ENCODE results near the gene EML1. TPM values are rescaled to one million over a fixed set of nuclear protein-coding genes. Genes with fewer than 3 reads are reported as not detected.
A peak's percentile ranks its signal among the peaks of the same experiment; 100 is the strongest.

The EML1 gene
- total and polyA plus RNA-seq, 3 experiments from 2014 or later, result 1.3 to 1.7 TPM; not detected in 1

DNA sequence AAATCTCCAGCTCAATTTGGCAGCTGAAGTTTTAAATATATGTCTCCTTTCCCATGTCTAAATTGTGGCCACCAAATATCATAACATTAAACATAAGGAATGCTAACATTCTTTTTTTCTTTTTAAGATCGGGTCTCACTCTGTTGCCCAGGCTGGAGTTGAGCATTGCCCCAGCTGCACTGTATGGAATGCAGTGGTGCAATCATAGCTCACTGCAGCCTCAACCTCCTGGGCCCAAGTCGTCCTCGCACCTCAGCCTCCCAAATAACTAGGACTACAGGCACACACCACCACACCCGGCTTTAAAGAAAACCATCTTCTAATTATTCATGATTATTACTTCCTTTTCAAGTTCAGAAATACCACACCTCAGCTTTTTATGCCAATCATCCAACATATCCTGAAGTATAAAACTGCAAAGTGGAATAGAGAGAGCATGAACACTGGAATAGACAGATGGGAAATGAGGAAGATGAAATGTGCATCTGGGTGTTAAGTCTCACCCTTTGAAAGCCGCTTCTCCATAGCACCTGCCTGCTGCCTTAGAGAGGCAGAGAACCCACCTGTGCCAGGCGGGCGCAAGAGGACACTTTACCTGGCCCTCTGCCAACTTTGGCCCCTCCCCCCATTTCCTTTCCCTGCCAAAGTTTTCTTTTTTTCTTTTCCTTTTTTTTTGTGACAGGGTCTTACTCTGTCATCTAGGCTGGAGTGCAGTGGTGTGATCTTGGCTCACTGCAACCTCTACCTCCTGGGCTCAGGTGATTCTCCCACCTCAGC lies 2.8 kb upstream of the EML1 start:
- Histone ChIP-seq H3K4me3 (ENCODE audit: low read length) (no peak overlapping the region), H3K4me1 (ENCODE audit: insufficient read depth, low read length) (peaks cover 7% of the 10 kb centered on the region), H3K36me3 (ENCODE audit: insufficient read depth, low read length) (no peaks in the 10 kb centered on the region), H3K9me3 (ENCODE audit: low read length) (no peaks in the 10 kb centered on the region), H3K27ac (ENCODE audit: low read depth, low read length) (no peak overlapping the region), H3K27me3 (ENCODE audit: insufficient read depth, low read length, poor library complexity, severe bottlenecking) (no peaks in the 10 kb centered on the region)
- DNase-seq, result no peak
- H3K4me1 Mint-ChIP-seq, result peaks cover 15 to 37% (median 24%) of the 10 kb centered on the region in 3 donors
- CTCF ChIA-PET, result interaction anchor here (1.1 kb wide), 1 partner anchor 12 kb away, joined by 3 read pairs; no protein-coding TSS in a partner anchor
- H3K27me3 Mint-ChIP-seq, result peaks cover 8 to 15% of the 10 kb centered on the region in 2 donors
- no peaks in the 10 kb centered on the region for H3K36me3 Mint-ChIP-seq
- POLR2A ChIA-PET, result interaction anchor here (0.5 kb wide), 1 partner anchor 309 kb away, joined by 5 read pairs; no protein-coding TSS in a partner anchor
- peak overlapping the region in 4 of 8 donors; percentile 4 to 59 (median 35) for H3K27ac Mint-ChIP-seq
- H3K9me3 Mint-ChIP-seq, result no peaks in the 10 kb centered on the region
- peak overlapping the region in 1 of 7 donors; percentile 35 for H3K4me3 Mint-ChIP-seq

DNA sequence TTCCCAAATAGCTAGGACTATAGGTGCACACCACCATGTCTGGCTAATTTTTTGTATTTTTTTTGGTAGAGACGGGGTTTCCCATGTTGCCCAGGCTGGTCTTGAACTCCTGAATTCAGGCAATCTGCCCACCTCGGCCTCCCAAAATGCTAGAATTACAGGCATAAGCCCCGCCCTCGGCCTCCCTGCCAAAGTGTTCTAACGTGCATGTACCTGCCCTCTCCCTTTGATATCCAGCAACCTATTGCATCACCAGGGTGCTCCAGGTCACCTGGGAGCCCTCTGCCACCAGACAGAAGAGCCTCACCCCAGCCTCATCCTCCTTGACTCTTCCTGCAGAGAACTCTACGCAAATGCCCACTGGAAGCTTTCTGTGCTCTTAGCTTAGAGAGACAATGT lies 2.2 kb upstream of the EML1 start:
- Histone ChIP-seq H3K9me3 (ENCODE audit: low read length) (no peaks in the 10 kb centered on the region), H3K27me3 (ENCODE audit: insufficient read depth, low read length, poor library complexity, severe bottlenecking) (no peaks in the 10 kb centered on the region), H3K4me1 (ENCODE audit: insufficient read depth, low read length) (peaks cover 7% of the 10 kb centered on the region), H3K27ac (ENCODE audit: low read depth, low read length) (no peak overlapping the region), H3K36me3 (ENCODE audit: insufficient read depth, low read length) (no peaks in the 10 kb centered on the region), H3K4me3 (ENCODE audit: low read length) (no peak overlapping the region)
- Mint-ChIP-seq H3K9me3 (no peaks in the 10 kb centered on the region), H3K4me3 (peak overlapping the region in 1 of 7 donors; percentile 28), H3K27me3 (peaks cover 6 to 21% of the 10 kb centered on the region in 2 donors), H3K27ac (peak overlapping the region in 3 of 8 donors; percentile 2 to 49 (median 34)), H3K36me3 (no peaks in the 10 kb centered on the region), H3K4me1 (peaks cover 15 to 37% (median 24%) of the 10 kb centered on the region in 3 donors)
- CTCF ChIA-PET, result interaction anchor here (1.3 kb wide), 1 partner anchor 95 kb away, joined by 4 read pairs; no protein-coding TSS in a partner anchor
- POLR2A ChIA-PET, result no interaction called here
- DNase-seq, result no peak

DNA sequence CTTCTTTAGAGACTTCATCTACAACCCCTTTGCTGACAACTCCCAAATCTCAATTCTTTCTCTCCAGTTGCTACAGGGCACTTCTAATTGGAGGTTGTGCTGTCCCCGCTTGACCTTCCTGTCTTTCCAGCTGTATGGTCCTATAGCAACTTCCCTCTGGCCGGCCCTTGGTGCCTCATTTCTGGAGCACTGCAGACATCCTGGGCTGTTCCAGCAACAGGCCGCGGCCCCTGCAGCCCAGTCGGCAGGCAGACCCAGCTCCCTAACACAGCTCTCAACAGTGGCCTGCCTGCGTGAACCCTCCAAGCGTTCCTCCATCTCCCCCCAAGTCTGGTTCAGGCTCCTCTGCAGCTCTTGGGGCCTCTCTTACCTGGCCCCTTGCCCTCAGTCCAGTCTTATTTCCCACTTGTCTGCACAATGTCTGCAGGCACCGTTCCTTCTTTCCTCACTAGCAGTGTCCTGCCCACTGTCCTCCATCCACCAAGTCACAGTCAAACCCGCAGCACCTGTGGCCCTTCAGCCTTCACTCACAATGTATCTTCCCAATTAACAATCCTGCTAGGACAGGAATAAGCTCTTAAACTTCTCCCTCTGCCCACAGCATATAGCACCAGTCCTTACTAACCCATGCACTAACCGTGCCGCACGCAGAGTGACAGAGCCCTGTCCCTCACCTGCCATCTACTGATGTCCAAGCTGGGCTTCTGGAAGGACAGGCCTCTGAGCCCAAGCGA lies 1.6 kb upstream of the EML1 start:
- H3K27ac Mint-ChIP-seq, result peak overlapping the region in 2 of 8 donors; percentile 34 to 49
- no peaks in the 10 kb centered on the region for H3K27me3 ChIP-seq (ENCODE audit: insufficient read depth, low read length, poor library complexity, severe bottlenecking)
- ChIA-PET POLR2A (no interaction called here), CTCF (interaction anchor here (1.3 kb wide), 2 partner anchors 29 to 94 kb away, joined by 3 to 4 read pairs; no protein-coding TSS in a partner anchor)
- no peaks in the 10 kb centered on the region for H3K9me3 ChIP-seq (ENCODE audit: low read length)
- no peak for DNase-seq
- no peak overlapping the region for H3K27ac ChIP-seq (ENCODE audit: low read depth, low read length)
- H3K4me1 Mint-ChIP-seq, result peaks cover 15 to 37% (median 24%) of the 10 kb centered on the region in 3 donors
- peaks cover 6 to 23% of the 10 kb centered on the region in 2 donors for H3K27me3 Mint-ChIP-seq
- no peak overlapping the region for H3K4me3 ChIP-seq (ENCODE audit: low read length)
- no peaks in the 10 kb centered on the region for H3K9me3 Mint-ChIP-seq
- no peaks in the 10 kb centered on the region for H3K36me3 ChIP-seq (ENCODE audit: insufficient read depth, low read length)
- H3K4me1 ChIP-seq (ENCODE audit: insufficient read depth, low read length), result peaks cover 7% of the 10 kb centered on the region
- peak overlapping the region; percentile 8 to 75 (median 68) for H3K4me3 Mint-ChIP-seq
- H3K36me3 Mint-ChIP-seq, result no peaks in the 10 kb centered on the region

DNA sequence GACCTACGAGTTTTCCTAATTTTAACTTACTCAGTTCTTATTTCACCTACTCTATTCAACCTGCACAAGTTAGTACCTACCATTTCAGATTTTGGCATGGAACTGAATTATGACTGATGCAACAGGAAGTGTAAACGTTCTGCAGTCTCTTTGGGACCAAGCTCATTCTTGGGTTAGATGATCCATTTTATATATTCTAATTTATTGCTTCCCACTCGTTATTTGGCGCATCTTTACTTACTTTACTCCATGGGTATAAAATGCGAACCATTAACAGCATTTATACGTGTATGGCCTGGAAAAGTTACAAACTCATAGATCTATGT lies 1.0 kb upstream of the EML1 start:
- POLR2A ChIA-PET, result no interaction called here
- Histone ChIP-seq H3K4me3 (ENCODE audit: low read length) (no peak overlapping the region), H3K36me3 (ENCODE audit: insufficient read depth, low read length) (no peaks in the 10 kb centered on the region), H3K4me1 (ENCODE audit: insufficient read depth, low read length) (peaks cover 7% of the 10 kb centered on the region), H3K27ac (ENCODE audit: low read depth, low read length) (no peak overlapping the region), H3K27me3 (ENCODE audit: insufficient read depth, low read length, poor library complexity, severe bottlenecking) (no peaks in the 10 kb centered on the region), H3K9me3 (ENCODE audit: low read length) (no peaks in the 10 kb centered on the region)
- Mint-ChIP-seq H3K27ac (peak overlapping the region in 6 of 8 donors; percentile 33 to 70 (median 52)), H3K9me3 (no peaks in the 10 kb centered on the region), H3K36me3 (no peaks in the 10 kb centered on the region), H3K4me3 (peak overlapping the region; percentile 58 to 91 (median 71)), H3K27me3 (peaks cover 7 to 28% of the 10 kb centered on the region in 2 donors), H3K4me1 (peaks cover 15 to 37% (median 24%) of the 10 kb centered on the region in 3 donors)
- DNase-seq, result no peak
- CTCF ChIA-PET, result interaction anchor here (1.3 kb wide), 2 partner anchors 28 to 93 kb away, joined by 3 to 4 read pairs; no protein-coding TSS in a partner anchor

DNA sequence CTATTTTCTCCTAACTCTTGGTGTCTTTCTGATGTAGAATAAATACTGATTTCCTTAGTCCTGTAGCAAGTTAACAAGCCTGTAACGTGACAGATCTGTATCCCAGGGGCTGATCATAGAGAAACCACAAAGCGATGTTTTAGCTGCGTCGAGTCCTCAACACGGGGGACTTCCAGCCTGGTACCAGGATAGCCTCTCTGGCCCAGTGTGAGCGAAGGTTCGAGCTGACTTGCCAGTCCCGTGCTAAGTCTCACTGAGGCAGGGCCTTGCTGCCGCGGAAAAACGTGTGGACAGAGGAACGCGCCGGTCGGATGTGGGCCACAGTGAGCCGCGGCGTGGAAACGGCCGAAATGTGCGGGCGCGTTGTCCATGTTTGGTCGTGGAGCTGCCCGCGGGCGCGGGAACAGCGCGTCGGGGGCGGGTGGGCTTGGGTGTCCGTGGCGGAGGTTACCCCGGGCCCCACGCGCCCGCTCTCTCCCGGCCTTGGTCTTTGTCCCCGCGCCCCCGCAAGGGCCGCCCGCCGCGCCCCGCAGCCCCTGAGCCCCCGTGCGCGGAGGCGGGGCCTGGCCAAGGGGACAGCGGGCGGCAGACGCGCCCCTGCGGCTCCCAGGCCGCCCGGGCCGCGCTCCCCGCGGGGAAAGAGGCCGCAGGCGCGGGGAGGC lies 531 bp upstream of the EML1 start:
- ChIA-PET POLR2A (no interaction called here), CTCF (interaction anchor here (1.3 kb wide), 1 partner anchor 28 kb away, joined by 3 read pairs; no protein-coding TSS in a partner anchor)
- no peaks in the 10 kb centered on the region for H3K27me3 ChIP-seq (ENCODE audit: insufficient read depth, low read length, poor library complexity, severe bottlenecking)
- Mint-ChIP-seq H3K27ac (peak overlapping the region in 7 of 8 donors; percentile 27 to 70 (median 44)), H3K27me3 (peaks cover 7 to 32% of the 10 kb centered on the region in 2 donors), H3K9me3 (no peaks in the 10 kb centered on the region), H3K4me1 (peaks cover 15 to 37% (median 24%) of the 10 kb centered on the region in 3 donors), H3K36me3 (no peaks in the 10 kb centered on the region), H3K4me3 (peak overlapping the region; percentile 58 to 91 (median 71))
- H3K27ac ChIP-seq (ENCODE audit: low read depth, low read length), result no peak overlapping the region
- H3K9me3 ChIP-seq (ENCODE audit: low read length), result no peaks in the 10 kb centered on the region
- no peak for DNase-seq
- no peak overlapping the region for H3K4me3 ChIP-seq (ENCODE audit: low read length)
- H3K4me1 ChIP-seq (ENCODE audit: insufficient read depth, low read length), result peaks cover 7% of the 10 kb centered on the region
- no peaks in the 10 kb centered on the region for H3K36me3 ChIP-seq (ENCODE audit: insufficient read depth, low read length)

DNA sequence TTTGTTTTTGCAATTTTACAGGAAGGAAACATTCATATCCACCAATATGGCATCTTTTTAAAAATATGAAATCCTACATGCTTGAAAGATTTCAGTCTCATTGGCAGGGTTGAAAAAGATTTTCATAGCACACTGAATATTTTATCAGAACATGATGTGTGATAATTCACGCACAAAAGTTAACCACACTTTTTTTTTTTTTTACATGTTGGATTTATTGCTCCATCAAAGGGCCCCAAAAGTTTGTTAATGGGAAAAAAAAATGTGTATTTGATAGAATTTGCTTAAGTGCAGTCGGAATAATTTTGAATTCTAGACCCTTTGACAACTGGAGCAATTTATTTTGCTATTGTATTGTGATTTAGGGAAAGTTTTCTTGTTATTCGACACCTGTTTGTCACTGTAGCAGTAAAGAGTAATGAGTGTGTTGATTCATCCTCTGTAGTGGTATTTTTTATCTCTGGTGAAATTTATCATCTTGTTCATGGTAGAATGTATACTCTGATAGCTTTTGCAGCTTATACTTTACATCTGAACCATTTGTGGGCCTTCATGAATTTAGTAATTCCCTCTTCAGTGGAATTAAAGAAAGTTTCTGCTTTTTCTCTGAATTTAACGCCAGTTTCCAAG lies 1.1 kb downstream of the EML1 start:
- Mint-ChIP-seq H3K27ac (peak overlapping the region in 3 of 8 donors; percentile 12 to 40 (median 23)), H3K27me3 (peaks cover 10 to 44% of the 10 kb centered on the region in 2 donors), H3K4me1 (peaks cover 15 to 37% (median 24%) of the 10 kb centered on the region in 3 donors), H3K9me3 (no peaks in the 10 kb centered on the region), H3K36me3 (no peaks in the 10 kb centered on the region), H3K4me3 (peak overlapping the region; percentile 69 to 75 (median 71))
- DNase-seq, result no peak
- no peak overlapping the region for H3K27ac ChIP-seq (ENCODE audit: low read depth, low read length)
- no peaks in the 10 kb centered on the region for H3K27me3 ChIP-seq (ENCODE audit: insufficient read depth, low read length, poor library complexity, severe bottlenecking)
- H3K4me3 ChIP-seq (ENCODE audit: low read length), result no peak overlapping the region
- H3K9me3 ChIP-seq (ENCODE audit: low read length), result no peaks in the 10 kb centered on the region
- peaks cover 7% of the 10 kb centered on the region for H3K4me1 ChIP-seq (ENCODE audit: insufficient read depth, low read length)
- no peaks in the 10 kb centered on the region for H3K36me3 ChIP-seq (ENCODE audit: insufficient read depth, low read length)
- ChIA-PET CTCF (no interaction called here), POLR2A (no interaction called here)

DNA sequence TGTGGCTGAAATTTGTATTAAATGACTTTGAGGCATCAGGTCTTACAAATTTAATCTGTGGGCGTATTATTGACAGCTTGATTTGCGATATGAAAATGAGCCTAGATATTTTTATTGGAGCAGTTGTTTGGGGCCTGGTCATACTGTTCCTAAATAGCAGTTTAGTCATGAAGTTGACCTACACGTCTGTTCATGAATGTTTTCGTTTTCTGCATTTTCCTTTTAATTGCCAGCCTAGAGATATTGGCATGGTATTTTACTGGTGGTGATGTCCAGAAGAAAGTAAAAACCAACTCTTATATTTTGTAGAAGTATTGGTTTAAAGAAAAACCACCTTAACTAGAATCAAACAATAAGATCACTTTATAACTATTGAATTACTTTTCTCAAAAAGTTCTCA lies 1.8 kb downstream of the EML1 start:
- Mint-ChIP-seq H3K27me3 (peaks cover 10 to 52% of the 10 kb centered on the region in 2 donors), H3K4me1 (peaks cover 12 to 32% (median 20%) of the 10 kb centered on the region in 3 donors), H3K36me3 (no peaks in the 10 kb centered on the region), H3K9me3 (no peaks in the 10 kb centered on the region), H3K4me3 (no peak overlapping the region), H3K27ac (peak overlapping the region in 1 of 8 donors; percentile 39)
- no peak for DNase-seq
- no peak overlapping the region for H3K27ac ChIP-seq (ENCODE audit: low read depth, low read length)
- no peaks in the 10 kb centered on the region for H3K36me3 ChIP-seq (ENCODE audit: insufficient read depth, low read length)
- no peaks in the 10 kb centered on the region for H3K9me3 ChIP-seq (ENCODE audit: low read length)
- peaks cover 7% of the 10 kb centered on the region for H3K4me1 ChIP-seq (ENCODE audit: insufficient read depth, low read length)
- ChIA-PET CTCF (no interaction called here), POLR2A (no interaction called here)
- no peak overlapping the region for H3K4me3 ChIP-seq (ENCODE audit: low read length)
- no peaks in the 10 kb centered on the region for H3K27me3 ChIP-seq (ENCODE audit: insufficient read depth, low read length, poor library complexity, severe bottlenecking)
